GM19043 (cell line): Measurements from ENCODE around the gene THRB.
"Not testable (repeated sequence)": the region's sequence is repeated elsewhere in the genome, so short reads cannot be mapped to it uniquely, and the experiment has no call there.

Experiments used
- ATAC-seq: cut with Tn5 transposase; IDR thresholded peaks from one replicate; pipeline ENCODE4 v1.9.1; 2021; ENCODE audit warnings: low read depth; ENCODE audit not compliant: unreplicated experiment

THRB gene

DNA sequence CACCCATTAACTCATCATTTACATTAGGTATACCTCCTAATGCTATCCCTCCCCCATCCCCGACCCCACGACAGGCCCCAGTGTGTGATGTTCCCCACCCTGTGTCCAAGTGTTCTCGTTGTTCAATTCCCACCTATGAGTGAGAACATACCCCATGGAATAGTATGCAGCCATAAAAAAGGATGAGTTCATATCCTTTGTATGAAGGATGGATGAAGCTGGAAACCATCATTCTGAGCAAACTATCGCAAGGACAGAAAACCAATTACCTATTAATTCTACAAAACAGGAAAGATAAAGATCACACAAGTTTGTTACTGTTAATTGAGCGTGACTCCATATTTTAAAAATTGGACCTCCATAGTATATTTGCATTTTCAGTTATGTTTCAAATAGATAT, 81.0 kb downstream of the THRB start:
- not testable (repeated sequence) for ATAC-seq

DNA sequence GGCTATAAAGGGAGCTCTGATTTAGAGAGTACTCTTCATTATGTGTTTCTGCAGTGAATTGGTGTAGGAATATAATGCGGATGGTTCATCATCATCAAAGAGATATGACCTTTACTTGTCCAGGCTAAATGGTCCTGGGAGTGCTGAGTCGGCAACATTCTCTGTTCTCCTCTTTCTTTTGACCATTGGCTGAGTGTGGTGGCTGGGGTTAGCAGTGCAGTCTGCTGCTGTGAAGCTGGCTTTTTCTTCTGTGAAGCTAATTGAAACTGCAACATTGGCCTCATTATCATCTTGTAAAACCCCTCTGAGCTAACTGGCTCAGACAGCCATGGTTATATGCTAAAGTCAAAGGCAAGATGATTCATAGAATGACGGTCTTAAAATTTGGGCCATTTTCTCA, 83.8 kb downstream of the THRB start:
- ATAC-seq: no peak

DNA sequence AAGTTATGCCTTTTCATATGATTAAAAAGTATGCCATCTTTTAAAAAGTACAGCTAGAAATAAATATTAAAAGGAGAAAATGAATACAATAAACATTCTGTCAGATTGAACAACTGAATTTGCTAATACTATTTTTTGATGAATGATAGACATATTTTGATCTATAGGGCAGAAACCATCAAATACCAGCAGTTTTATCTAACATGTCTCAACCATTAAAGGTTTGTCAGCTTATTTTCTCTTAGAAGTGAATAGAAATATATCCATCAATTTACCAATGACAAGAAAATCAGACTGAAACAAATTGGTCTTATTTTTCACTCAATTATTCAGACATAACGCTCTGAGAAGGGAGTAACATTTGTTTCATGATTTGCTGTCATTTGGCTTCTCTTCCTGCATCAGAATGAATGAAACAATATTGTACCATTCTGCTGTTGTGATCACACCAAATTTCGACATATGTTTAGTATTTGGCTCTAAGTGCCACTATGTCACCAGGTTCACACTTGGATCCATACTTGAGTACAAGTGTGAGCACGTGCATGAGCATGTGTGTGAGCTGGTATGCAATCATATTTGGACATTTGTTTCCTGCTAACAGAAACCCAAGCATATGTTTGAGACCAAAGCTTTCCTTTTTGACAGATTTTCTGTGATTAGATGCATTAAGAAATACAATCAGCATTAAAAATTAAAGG, 86.5 kb downstream of the THRB start:
- no peak for ATAC-seq

DNA sequence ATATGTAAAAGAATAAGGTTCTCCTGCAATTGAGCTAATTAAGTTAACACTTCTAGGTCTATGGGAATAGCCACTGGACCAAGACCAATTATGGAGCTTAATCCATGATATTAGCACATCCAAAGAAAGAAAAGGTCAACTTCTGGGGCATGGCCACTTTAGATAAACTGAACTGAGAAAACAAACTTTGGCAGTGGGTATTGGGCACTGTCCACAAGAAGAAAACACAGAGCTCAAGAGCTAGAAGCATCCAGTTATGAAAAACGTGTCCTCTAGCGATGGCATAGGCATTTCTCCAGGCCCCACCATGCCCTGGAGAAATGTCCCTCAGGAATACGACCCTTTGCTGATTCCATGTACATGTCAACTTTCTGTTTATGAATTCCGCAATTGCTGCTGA, 87.8 kb downstream of the THRB start:
- ATAC-seq: no peak

DNA sequence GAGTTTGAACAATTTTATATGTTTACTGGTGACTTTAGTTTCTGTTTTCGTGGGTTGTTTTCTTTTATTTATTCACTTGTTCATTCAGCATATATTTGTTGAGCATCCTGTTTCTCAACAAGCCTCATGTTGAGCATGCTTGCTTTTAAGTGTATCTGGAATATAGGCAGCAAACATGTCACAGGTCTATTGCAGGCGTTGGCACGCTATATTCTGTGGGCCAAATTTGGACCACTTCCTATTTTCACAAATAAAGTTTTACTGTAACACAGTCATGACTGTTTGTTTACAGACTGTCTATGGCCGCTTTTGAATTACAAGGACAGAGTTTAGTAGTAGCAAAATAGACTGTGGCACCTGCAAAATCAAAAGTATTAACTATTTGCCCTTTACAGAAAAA, 89.6 kb downstream of the THRB start:
- ATAC-seq: no peak

DNA sequence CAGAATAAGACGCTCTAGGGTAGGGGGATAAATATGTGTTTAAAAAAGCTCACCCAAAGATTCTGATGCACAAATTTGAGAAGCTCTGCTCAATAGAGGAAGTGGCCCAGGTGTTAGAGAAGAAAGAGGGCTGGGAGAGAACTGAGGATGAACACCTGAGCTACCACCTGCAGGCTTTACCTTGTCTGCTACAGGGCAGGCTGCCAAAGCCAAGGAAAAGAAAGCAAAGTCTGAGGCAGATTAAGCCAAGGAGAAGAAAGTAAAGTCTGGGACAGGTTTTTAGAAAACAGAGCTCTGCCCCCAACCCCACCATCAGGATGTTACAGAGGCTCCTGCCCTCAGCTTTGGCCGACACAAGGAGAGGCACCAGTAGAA, 92.9 kb downstream of the THRB start:
- no peak for ATAC-seq

DNA sequence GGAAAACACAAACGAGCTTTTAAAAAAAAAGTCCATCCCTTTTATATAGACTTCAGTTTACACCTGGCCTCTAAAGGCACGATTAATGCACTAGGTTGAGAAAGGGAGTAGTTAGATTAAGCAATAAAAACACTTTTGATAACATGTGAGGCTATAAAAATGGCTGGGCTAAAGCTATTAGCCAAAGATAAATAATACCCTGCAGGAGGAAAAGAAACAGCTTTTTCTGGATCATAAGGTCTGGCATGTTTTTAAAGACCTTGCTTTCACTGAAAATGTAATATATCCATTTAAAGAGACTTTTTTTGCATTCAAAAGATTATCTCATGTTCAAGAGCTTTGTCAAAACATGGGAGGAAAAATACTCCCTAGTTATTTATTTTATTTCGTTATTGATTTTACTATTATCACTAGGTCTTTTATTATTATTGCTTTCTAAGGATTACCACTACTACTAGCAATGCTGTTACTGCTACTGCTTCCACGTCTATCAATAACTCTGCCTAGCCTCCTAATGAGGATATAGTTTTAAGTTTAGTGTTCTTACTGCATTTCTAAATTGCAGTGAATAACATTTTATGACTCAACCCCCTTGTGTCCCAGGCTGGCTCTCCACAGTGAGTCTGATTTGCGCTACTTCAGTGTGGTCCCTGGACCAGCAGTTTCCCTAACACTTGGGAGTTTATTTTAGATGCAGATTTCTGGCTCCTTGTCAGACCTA, 93.4 kb downstream of the THRB start:
- no peak for ATAC-seq

DNA sequence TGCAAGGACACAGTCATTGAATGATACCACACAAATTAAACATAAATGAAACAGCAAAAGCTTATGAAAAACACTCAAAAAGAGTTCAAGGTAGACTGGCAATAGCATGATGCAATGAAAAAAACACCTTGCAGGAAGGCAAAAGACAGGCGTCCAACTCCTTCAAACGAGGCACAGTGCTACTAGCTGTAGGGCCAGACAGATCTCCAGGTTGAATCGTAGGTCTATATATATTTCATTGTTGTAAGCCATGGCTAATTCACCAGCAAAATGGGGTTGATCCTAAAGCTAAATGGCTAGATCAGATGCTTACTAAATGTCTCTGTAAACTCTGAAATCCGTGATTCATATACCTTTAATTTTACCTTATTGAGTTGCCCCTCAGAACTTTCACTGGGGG, 94.2 kb downstream of the THRB start:
- no peak for ATAC-seq

DNA sequence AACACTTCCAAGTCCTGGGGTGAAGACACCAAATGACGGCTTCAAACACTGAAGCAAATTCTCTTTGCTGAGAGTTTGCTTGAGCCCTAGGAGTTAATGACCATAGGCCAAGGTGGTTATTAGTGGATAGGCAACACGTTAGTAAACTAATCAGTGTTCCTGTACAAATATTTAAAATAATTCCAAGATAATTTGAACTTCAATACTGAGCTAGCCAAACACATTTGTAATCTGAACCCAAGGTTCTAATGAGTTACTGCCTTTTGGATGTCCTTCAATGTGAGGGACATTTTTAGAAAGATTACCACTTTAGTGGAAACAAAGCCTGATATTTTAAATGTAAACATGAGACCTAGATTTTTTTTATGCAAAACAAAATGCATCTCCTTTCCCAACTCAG, 94.6 kb downstream of the THRB start:
- no peak for ATAC-seq

DNA sequence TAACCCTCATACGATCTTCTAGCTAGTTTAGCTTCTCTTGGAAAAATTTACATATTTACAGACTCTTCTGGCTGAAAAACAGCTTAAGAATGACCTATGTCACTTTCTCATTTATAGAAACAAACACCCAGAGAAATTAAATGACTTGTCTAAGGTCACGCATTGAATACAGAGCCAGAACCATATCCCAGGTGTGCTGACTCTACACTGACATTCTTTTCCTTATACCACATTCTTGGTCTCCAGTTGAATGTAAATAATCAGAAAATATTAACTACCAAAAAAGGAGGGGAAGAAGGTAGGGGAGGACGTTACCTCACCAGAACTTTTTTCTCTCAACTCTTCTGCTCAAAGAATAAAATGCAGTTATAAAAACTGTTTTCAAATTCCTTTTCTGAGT, 95.0 kb downstream of the THRB start:
- ATAC-seq: no peak

DNA sequence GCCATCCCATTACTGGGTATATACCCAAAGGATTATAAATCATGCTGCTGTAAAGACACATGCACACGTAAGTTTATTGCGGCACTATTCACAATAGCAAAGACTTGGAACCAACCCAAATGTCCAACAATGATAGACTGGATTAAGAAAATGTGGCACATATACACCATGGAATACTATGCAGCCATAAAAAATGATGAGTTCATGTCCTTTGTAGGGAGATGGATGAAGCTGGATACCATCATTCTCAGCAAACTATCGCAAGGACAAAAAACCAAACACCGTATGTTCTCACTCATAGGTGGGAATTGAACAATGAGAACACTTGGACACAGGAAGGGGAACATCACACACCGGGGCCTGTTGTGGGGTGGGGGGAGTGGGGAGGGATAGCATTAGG, 95.9 kb downstream of the THRB start:
- not testable (repeated sequence) for ATAC-seq

DNA sequence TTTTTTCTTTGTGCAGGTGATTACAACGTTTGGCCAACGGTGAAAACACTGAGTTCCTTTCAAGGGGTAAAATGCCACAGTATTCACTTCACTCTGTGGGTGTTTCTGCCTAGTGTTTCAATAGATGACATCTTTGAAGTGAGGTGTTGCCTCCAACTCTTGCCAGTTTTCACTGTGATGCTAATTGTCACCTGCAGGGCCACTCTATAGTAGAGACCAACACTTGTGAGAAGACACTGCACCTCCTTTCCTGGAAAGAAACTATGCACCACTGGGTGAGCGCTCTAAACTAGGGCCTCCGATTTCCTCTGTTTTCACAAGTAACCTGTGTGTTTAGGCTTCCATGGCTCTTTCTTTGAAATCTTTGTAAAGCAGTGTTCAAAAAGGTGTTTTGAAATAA, 98.3 kb downstream of the THRB start:
- no peak for ATAC-seq

DNA sequence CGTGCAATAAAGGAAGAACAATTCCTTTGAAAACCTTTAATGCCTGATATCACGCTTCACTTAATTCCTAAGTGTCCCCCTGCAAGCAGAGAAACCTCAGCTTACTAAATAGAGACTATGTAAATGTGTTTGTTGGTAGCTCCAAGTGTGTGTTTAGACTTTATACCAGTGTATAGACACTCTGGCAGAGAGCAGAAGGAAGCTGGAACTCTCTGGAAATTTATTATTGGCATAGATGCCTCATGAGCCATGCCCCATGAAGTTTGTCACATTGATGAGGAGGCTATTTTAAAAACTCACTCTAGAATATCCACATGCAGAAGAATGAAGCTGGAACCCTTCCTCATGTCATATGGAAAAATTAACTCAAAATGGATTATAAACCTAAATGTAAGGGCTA, 99.9 kb downstream of the THRB start:
- ATAC-seq: no peak

DNA sequence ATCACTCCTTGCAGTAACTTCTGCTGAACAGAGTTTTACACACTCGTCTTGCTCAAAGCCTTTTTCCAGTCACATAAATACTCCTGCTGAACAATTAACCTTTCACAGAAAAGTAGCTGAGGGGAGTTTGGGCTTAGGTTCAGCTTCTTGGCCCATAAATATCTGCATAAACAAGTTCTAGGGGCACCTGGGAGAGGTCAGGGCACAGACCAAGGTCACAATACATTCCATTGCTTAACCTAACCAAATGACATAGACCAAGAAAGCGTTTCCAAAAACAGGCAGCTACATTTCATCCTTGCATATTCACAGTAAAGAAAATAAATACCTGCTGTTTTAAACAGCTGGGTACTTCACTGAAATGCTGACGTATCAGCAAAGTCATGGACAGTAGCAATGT, 101.3 kb downstream of the THRB start:
- ATAC-seq: no peak

DNA sequence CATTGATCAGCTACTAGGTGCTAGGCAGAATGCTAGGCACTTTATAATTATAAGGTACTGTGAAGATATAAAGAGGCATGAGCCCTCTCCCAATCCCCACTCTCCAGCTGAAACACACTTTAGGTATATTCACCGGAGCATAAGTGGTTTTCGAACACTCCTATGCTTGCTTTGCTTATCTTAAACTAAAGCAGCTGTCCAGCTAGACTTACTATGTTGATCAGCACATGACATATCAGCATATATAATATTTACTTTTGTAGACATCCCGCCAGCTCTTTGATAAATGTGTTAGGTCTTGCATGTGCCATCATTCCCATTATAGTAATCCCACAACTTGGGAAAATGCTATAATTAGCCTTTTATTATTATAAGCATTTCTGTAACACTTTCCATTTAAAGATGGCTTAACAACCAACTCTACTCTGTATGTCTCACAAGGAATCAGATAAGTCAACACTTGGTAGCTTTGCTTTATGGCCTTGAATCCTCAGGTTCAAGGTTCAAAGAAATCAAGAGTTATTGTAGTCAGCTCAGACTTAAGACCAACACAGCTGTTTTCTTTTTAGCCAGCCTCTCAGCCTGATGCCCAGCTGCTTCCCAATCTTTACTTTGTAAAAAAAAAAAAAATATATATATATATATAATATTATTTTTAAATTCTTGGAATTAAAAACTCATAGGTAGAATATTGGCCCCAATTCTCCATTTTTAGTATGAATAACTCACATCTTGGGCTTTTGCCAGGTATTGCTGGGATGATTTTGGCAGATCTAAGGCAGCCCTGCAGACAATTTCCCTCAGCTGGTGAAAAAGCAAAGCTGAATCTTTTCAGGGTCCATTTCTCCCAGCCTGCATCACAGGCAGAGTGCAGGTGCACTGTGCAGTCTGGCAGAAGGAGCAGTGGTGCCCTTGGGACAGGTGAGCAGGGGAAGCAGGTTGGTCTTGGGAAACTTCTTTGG, 104.2 kb downstream of the THRB start:
- ATAC-seq: no peak

DNA sequence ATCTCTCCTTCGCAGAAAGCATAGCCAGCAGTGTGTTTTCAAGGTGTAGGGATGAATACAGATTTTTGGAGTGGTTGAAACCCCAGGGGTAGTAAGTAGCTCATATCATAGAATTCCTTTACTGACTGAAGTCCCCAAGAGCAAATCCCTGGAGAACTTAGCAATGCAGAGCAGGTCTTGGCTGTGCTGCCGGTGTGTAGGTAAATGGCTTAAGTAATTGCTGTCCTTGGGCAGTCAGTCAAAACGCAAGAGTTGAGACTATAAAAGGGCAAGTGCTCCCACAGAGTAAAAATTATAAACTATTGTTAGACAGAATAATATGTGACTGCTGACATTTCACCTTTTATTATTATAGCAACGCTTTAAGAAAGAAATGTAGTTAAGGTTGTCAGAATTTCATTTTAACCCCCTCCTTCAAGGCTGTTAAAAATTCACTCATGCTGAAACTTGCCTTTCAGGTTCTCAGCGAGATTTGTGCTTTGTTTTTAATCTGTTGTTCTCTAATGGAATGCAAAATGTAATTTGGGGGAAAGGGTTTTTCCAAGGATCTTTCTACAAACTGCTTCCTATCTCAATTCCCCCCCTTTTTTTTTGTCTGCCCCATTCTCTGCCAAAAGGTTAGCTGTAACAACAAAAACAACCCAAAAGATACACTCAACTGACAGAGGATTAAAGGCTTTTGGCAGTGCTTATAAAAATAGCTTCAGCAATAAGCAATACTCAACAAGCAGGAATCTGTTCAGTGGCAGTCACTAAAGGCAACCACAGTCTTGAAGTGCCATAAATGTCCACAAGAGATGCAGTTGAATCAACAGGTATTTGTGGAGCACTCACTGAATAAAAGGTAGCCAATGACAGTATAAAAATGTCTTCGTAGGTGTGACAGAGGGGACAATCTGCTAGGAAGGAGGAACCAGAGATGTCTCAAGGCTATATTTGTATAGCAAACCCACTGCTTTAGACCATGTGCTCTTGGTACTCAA, 105.3 kb downstream of the THRB start:
- ATAC-seq: no peak

DNA sequence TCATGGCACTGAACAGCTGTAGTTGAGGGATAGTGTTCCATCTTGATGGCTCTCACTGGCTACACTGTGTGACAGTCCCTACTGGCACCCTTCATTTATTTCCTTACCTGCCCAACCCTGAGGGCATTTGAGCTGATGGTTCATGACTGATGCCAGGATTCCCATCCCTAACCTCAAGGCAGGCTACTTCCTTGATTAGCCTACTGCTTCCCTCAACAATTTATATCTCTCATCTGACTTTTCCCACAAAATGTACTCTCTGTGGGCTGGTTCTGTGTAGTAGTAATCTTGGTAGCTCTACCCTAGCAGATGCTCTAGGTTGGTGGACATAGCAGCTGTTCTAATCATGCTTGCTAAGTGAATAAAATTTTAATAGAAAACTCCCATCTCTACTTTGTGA, 106.0 kb downstream of the THRB start:
- ATAC-seq: no peak

DNA sequence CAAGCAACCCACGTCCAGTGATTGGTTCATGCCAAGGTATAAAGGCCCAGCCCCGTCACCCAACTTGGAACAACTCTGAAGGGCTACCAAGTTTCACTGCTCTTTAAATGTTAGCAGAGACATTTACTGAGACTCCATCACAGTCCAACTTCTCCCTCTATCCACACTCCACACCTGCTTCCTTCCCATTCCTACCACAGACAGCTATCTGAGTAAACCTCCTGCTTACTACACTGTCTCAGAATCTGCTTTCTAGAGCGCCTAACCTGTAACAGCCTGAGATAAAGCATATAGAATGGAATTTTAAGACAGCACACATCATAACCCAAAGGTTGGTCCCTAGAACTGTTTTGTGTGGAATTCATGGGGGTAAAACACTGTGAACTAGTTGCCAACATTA, 106.5 kb downstream of the THRB start:
- no peak for ATAC-seq

DNA sequence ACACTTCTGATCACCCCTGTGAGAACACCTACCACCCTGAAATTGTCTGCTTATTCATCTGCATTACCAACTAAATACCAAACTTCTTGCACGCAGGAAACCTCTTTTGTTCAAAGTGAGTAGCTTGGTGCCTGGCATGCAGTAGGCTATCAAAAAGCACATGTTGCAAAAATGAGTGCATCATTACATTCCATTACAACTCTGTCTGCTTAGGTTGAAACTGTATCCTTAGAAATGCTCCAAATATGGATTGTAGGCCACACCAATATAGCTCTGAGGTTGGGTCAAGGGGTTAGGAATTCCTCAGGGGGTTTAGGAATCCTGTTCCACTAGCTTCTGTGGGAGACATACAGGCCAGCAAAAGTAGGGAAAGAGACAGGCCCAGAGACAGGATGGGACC, 107.2 kb downstream of the THRB start:
- no peak for ATAC-seq

DNA sequence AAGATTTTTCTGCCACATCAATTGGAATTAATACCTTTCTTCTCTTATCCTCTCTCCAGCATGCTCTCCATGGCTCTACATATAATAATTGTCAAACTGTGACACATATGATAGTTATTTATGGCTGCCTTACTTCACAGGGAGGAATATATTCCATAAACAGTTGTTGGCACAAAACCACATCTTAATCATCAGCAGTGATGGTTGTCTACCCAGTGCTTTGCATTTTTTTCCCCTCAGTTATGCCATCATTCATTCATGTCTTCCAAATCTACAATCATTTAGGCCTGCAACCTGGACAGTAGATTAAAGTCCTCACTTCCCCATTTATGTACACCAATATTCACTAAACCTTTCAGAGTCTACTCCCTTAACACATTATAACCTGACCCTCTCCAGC, 107.7 kb downstream of the THRB start:
- ATAC-seq: no peak
